Endodermal cell (in vitro differentiated cells): ENCODE measurements around the gene RGS5. TPM values are rescaled to one million over a fixed set of nuclear protein-coding genes. Genes with fewer than 3 reads are reported as not detected.

Source experiments
- DNase-seq: peaks from one replicate; pipeline ENCODE4 v3.0.0-alpha.2; 2017
- H3K27ac ChIP-seq: 2 replicates; pipeline ENCODE4 v1.5.1; 2013; ENCODE audit warnings: mild to moderate bottlenecking, low read depth, low read length, moderate library complexity
- H3K27me3 ChIP-seq: 2 replicates; pipeline ENCODE4 v1.6.1; 2013; ENCODE audit warnings: mild to moderate bottlenecking, low read length, moderate library complexity; ENCODE audit not compliant: insufficient read depth, control insufficient read depth, poor library complexity, severe bottlenecking
- H3K36me3 ChIP-seq: 2 replicates; pipeline ENCODE4 v1.7.0; 2013; ENCODE audit warnings: mild to moderate bottlenecking, low read length, moderate library complexity; ENCODE audit not compliant: control insufficient read depth, insufficient read depth
- H3K4me1 ChIP-seq: one replicate; pipeline ENCODE4 v1.7.0; 2013; ENCODE audit warnings: low read length; ENCODE audit not compliant: control insufficient read depth, insufficient read depth
- H3K4me3 ChIP-seq: 2 replicates; pipeline ENCODE4 v1.5.1; 2013; ENCODE audit warnings: mild to moderate bottlenecking, low read length, moderate library complexity
- H3K9ac ChIP-seq: 2 replicates; pipeline ENCODE4 v1.6.1; 2013; ENCODE audit warnings: mild to moderate bottlenecking, low read length, moderate library complexity; ENCODE audit not compliant: poor library complexity, severe bottlenecking; ENCODE audit errors: extremely low read depth
- H3K9me3 ChIP-seq: 2 replicates; pipeline ENCODE4 v1.6.1; 2013; ENCODE audit warnings: mild to moderate bottlenecking, low read length, moderate library complexity; ENCODE audit not compliant: control insufficient read depth
- H3K27ac Mint-ChIP-seq: 2 replicates; pipeline ENCODE4 v1.8.0; 2020; ENCODE audit warnings: mixed read lengths
- H3K27me3 Mint-ChIP-seq: 2 replicates; pipeline ENCODE4 v1.8.0; 2021; ENCODE audit warnings: mild to moderate bottlenecking, mixed read lengths; ENCODE audit not compliant: insufficient read depth
- H3K36me3 Mint-ChIP-seq: 2 replicates; pipeline ENCODE4 v1.8.0; 2020; ENCODE audit warnings: low read depth, mixed read lengths
- H3K4me1 Mint-ChIP-seq: 2 replicates; pipeline ENCODE4 v1.8.0; 2020; ENCODE audit warnings: mixed read lengths
- H3K4me3 Mint-ChIP-seq: 2 replicates; pipeline ENCODE4 v1.8.0; 2020; ENCODE audit warnings: mild to moderate bottlenecking, moderate library complexity, mixed read lengths
- H3K9me3 Mint-ChIP-seq: 2 replicates; pipeline ENCODE4 v1.8.0; 2020; ENCODE audit warnings: mild to moderate bottlenecking, mixed read lengths
- WGBS, 2 experiments: methylation state at CpG; one replicate each; pipeline versions ENCODE4 v1.1.5 to v1.1.7; 2013; ENCODE audit warnings: missing lambda C conversion rate in 2 of 2, mixed read lengths in 1 of 2; ENCODE audit not compliant: insufficient coverage in 1 of 2, insufficient read length in 1 of 2; 5-methylcytosine and 5-hydroxymethylcytosine counted together
- total RNA-seq, 2 donors: library from RNA; stranded (reverse); fragmentation: NEBNext Ultra II Directional in 1 of 2; extraction: Animal tissue kit (Norgen Biotek cat#: 25700) in 1 of 2; gene quantifications; 2 replicates in 1 of 2; 3 replicates in 1 of 2; pipeline ENCODE4 v1.2.1, GENCODE V29; 2021
- TF ChIP-seq, protein P1 (sequence below): fragments of 200-600 bp; sonication (generic); conservative IDR thresholded peaks from 2 replicates; pipeline ENCODE4 v1.5.0; 2021; ENCODE audit warnings: antibody characterized with exemption, mild to moderate bottlenecking

The RGS5 gene
- total RNA-seq, 2 donors from 2014 or later, result 48.4 to 88.9 TPM

DNA sequence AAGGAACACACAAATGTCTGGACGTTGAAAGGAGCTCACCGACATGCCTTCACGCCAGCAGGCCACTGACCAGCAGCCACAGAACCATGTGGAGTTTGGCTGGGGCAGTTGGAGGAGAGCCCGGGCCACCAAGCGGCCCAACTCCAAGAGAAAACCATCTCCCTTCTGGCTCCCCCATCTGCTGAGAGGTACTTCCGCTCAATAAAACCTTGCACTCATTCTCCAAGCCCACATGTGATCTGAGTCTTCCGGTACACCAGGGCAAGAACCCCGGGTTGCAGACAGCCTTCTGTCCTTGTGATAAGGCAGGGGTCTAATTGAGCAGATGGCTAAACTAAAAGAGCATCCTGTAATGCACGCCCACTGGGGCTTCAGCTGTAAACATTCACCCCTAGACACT, 109.1 kb downstream of the RGS5 start:
- Mint-ChIP-seq H3K36me3 (no peaks in the 10 kb centered on the region), H3K4me3 (no peak overlapping the region), H3K4me1 (no peaks in the 10 kb centered on the region), H3K27ac (no peak overlapping the region), H3K27me3 (no peaks in the 10 kb centered on the region), H3K9me3 (no peaks in the 10 kb centered on the region)
- Histone ChIP-seq H3K27ac (no peak overlapping the region), H3K9ac (no peak overlapping the region), H3K4me3 (no peak overlapping the region), H3K36me3 (no peaks in the 10 kb centered on the region), H3K9me3 (no peaks in the 10 kb centered on the region), H3K4me1 (no peaks in the 10 kb centered on the region), H3K27me3 (no peaks in the 10 kb centered on the region)
- TF ChIP-seq, protein P1, sequence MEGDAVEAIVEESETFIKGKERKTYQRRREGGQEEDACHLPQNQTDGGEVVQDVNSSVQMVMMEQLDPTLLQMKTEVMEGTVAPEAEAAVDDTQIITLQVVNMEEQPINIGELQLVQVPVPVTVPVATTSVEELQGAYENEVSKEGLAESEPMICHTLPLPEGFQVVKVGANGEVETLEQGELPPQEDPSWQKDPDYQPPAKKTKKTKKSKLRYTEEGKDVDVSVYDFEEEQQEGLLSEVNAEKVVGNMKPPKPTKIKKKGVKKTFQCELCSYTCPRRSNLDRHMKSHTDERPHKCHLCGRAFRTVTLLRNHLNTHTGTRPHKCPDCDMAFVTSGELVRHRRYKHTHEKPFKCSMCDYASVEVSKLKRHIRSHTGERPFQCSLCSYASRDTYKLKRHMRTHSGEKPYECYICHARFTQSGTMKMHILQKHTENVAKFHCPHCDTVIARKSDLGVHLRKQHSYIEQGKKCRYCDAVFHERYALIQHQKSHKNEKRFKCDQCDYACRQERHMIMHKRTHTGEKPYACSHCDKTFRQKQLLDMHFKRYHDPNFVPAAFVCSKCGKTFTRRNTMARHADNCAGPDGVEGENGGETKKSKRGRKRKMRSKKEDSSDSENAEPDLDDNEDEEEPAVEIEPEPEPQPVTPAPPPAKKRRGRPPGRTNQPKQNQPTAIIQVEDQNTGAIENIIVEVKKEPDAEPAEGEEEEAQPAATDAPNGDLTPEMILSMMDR, result no peak
- no peak for DNase-seq
- 92 to 96% methylated on average over 4 to 9 of the region's 9 CpGs for WGBS, 2 experiments

DNA sequence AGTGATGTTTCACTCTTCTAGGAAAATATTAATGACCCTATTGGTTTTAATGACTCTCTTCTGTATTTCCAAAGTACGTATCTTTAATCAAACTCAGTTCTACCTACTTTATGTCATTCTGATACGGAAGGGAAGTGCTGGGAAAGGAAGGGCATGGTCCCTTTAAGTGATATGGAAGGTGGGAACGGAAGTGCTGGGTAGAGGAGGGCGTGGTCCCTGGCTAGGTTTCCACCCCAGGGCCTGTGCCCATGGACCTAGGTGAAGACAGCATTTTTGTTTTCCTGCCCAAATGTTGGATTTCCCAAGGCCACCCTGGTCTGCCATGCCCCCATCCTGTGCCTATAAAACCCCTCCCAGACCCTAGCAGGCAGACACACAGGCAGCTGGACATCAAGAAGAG, 109.5 kb downstream of the RGS5 start:
- no peak for DNase-seq
- no peak overlapping the region for H3K27ac Mint-ChIP-seq
- Histone ChIP-seq H3K9ac (no peak overlapping the region), H3K4me1 (no peaks in the 10 kb centered on the region), H3K27me3 (no peaks in the 10 kb centered on the region), H3K9me3 (no peaks in the 10 kb centered on the region), H3K27ac (no peak overlapping the region), H3K4me3 (no peak overlapping the region), H3K36me3 (no peaks in the 10 kb centered on the region)
- H3K36me3 Mint-ChIP-seq, result no peaks in the 10 kb centered on the region
- no peaks in the 10 kb centered on the region for H3K4me1 Mint-ChIP-seq
- no peaks in the 10 kb centered on the region for H3K9me3 Mint-ChIP-seq
- H3K4me3 Mint-ChIP-seq, result no peak overlapping the region
- WGBS, 2 experiments, result 88% methylated on average over 3 of the region's 4 CpGs; no CpG with 5 or more reads in 1 of the 2 experiments
- H3K27me3 Mint-ChIP-seq, result no peaks in the 10 kb centered on the region
- TF ChIP-seq, protein P1, result no peak

Other genes starting within 250 kb of the RGS5 start
- gene RGS4, start 133.6 kb downstream of the RGS5 start, total RNA-seq, result under 1 TPM; 0.48 to 0.51 TPM
- gene NUF2, start 119.0 kb upstream of the RGS5 start, total RNA-seq, result 10 to 100 TPM; 28.8 to 35.8 TPM